ENCODE measurements around the gene WSCD2. TPM values are rescaled to one million over a fixed set of nuclear protein-coding genes. Genes with fewer than 3 reads are reported as not detected.

The WSCD2 gene
- polyA plus RNA-seq, 1 donor from 2014 or later: 5.8 TPM

DNA sequence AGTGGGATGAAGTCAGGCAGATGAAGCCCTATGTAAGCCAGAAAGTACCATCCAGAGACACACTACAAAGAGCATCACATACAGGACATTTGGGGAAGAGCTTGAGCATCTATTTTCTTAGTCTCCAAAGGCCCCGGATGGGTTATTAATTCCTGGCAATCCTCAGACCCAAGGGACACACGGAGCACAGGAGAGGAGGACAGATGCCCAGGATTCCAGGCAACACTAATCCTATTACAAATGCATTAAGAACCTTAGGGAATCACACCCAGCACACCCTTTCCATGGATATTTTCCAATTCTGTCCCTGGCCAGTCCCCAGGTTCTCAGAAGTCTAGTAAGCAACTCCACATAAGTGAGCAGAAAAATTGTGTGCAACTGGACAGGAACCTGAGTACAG, 144.1 kb downstream of the WSCD2 start:
- Histone ChIP-seq H3K36me3 (ENCODE audit: insufficient read depth, low read length) (no peaks in the 10 kb centered on the region), H3F3A (ENCODE audit: insufficient read depth, low read length, poor library complexity, severe bottlenecking) (no peaks in the 10 kb centered on the region), H3K27me3 (ENCODE audit: insufficient read depth, low read depth, low read length) (no peaks in the 10 kb centered on the region), H3K79me2 (replicated peaks; ENCODE audit: insufficient read depth, low read length) (no peaks in the 10 kb centered on the region), H3K27ac (ENCODE audit: low read length) (no peak overlapping the region), H3K9ac (ENCODE audit: low read length) (no peak overlapping the region), H4K20me1 (ENCODE audit: insufficient read depth) (no peaks in the 10 kb centered on the region), H2AFZ (ENCODE audit: low read depth, low read length) (no peak overlapping the region), H3K9me2 (ENCODE audit: insufficient read depth, low read length) (no peaks in the 10 kb centered on the region), H3K4me3 (ENCODE audit: low read length) (no peak overlapping the region), H3K9me3 (ENCODE audit: low read length) (no peaks in the 10 kb centered on the region), H3K4me2 (ENCODE audit: low read length) (no peak overlapping the region)
- no peak for TF ChIP-seq MXI1 (conservative IDR thresholded peaks at IDR 0.05; ENCODE audit: poor library complexity, severe bottlenecking)
- TF ChIP-seq, protein P1, sequence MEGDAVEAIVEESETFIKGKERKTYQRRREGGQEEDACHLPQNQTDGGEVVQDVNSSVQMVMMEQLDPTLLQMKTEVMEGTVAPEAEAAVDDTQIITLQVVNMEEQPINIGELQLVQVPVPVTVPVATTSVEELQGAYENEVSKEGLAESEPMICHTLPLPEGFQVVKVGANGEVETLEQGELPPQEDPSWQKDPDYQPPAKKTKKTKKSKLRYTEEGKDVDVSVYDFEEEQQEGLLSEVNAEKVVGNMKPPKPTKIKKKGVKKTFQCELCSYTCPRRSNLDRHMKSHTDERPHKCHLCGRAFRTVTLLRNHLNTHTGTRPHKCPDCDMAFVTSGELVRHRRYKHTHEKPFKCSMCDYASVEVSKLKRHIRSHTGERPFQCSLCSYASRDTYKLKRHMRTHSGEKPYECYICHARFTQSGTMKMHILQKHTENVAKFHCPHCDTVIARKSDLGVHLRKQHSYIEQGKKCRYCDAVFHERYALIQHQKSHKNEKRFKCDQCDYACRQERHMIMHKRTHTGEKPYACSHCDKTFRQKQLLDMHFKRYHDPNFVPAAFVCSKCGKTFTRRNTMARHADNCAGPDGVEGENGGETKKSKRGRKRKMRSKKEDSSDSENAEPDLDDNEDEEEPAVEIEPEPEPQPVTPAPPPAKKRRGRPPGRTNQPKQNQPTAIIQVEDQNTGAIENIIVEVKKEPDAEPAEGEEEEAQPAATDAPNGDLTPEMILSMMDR (IDR thresholded peaks at IDR 0.05; ENCODE audit: poor library complexity, severe bottlenecking): no peak
- TF ChIP-seq, protein P2, sequence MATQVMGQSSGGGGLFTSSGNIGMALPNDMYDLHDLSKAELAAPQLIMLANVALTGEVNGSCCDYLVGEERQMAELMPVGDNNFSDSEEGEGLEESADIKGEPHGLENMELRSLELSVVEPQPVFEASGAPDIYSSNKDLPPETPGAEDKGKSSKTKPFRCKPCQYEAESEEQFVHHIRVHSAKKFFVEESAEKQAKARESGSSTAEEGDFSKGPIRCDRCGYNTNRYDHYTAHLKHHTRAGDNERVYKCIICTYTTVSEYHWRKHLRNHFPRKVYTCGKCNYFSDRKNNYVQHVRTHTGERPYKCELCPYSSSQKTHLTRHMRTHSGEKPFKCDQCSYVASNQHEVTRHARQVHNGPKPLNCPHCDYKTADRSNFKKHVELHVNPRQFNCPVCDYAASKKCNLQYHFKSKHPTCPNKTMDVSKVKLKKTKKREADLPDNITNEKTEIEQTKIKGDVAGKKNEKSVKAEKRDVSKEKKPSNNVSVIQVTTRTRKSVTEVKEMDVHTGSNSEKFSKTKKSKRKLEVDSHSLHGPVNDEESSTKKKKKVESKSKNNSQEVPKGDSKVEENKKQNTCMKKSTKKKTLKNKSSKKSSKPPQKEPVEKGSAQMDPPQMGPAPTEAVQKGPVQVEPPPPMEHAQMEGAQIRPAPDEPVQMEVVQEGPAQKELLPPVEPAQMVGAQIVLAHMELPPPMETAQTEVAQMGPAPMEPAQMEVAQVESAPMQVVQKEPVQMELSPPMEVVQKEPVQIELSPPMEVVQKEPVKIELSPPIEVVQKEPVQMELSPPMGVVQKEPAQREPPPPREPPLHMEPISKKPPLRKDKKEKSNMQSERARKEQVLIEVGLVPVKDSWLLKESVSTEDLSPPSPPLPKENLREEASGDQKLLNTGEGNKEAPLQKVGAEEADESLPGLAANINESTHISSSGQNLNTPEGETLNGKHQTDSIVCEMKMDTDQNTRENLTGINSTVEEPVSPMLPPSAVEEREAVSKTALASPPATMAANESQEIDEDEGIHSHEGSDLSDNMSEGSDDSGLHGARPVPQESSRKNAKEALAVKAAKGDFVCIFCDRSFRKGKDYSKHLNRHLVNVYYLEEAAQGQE (IDR thresholded peaks at IDR 0.05; ENCODE audit: borderline replicate concordance): no peak
- no peak for TF ChIP-seq TAF1 (IDR thresholded peaks at IDR 0.05; ENCODE audit: low read depth)
- TF ChIP-seq SMC3 (conservative IDR thresholded peaks at IDR 0.05; ENCODE audit: poor library complexity): no peak
- TF ChIP-seq RAD21 (conservative IDR thresholded peaks at IDR 0.05): no peak
- TF ChIP-seq POLR2AphosphoS5 (IDR thresholded peaks at IDR 0.05): no peak
- TF ChIP-seq EP300 (conservative IDR thresholded peaks at IDR 0.05; ENCODE audit: poor library complexity, severe bottlenecking): no peak
- TF ChIP-seq EZH2 (IDR thresholded peaks at IDR 0.05; ENCODE audit: borderline replicate concordance, insufficient read depth, low read length, poor library complexity, severe bottlenecking): no peak

DNA sequence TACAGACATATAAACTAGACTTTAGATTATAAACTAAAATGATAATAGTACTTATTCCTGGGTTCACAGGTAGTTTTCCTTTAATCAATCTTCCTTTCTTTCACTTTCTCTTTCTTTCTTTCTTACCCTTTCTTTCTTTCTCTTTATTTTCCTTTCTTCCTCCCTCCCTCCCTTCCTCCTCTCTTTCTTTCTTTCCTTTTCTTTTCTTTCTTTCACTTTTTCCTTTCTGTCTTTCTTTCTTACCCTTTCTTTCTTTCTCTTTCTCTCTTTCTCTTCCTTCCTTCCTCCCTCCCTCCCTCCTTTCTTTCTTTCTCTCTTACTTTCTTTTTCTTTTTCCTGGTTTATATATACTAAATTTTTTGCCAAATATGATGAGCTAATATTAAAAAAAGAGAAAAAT, 148.5 kb downstream of the WSCD2 start:
- Histone ChIP-seq H3K36me3 (ENCODE audit: insufficient read depth, low read length) (no peaks in the 10 kb centered on the region), H3K9me3 (ENCODE audit: low read length) (no peaks in the 10 kb centered on the region), H3K27me3 (ENCODE audit: insufficient read depth, low read depth, low read length) (no peaks in the 10 kb centered on the region), H3K4me2 (ENCODE audit: low read length) (no peak overlapping the region), H3K27ac (ENCODE audit: low read length) (no peak overlapping the region), H3K9me2 (ENCODE audit: insufficient read depth, low read length) (no peaks in the 10 kb centered on the region), H3K4me3 (ENCODE audit: low read length) (no peak overlapping the region), H3K79me2 (replicated peaks; ENCODE audit: insufficient read depth, low read length) (no peaks in the 10 kb centered on the region), H4K20me1 (ENCODE audit: insufficient read depth) (no peaks in the 10 kb centered on the region), H3F3A (ENCODE audit: insufficient read depth, low read length, poor library complexity, severe bottlenecking) (no peaks in the 10 kb centered on the region), H2AFZ (ENCODE audit: low read depth, low read length) (no peak overlapping the region), H3K9ac (ENCODE audit: low read length) (no peak overlapping the region)
- TF ChIP-seq SMC3 (conservative IDR thresholded peaks at IDR 0.05; ENCODE audit: poor library complexity): no peak
- TF ChIP-seq MXI1 (conservative IDR thresholded peaks at IDR 0.05; ENCODE audit: poor library complexity, severe bottlenecking): no peak
- TF ChIP-seq RAD21 (conservative IDR thresholded peaks at IDR 0.05): no peak
- no peak for TF ChIP-seq EZH2 (IDR thresholded peaks at IDR 0.05; ENCODE audit: borderline replicate concordance, insufficient read depth, low read length, poor library complexity, severe bottlenecking)
- TF ChIP-seq EP300 (conservative IDR thresholded peaks at IDR 0.05; ENCODE audit: poor library complexity, severe bottlenecking): no peak

All from neural cell (in vitro differentiated cells).